Neural progenitor cell (in vitro differentiated cells): Measurements from ENCODE around the gene ADORA2A. TPM values are rescaled to one million over a fixed set of nuclear protein-coding genes. Genes with fewer than 3 reads are reported as not detected.

ENCODE experiments used
- DNase-seq: peaks from one replicate; pipeline ENCODE4 v3.0.0-alpha.2; 2016; ENCODE audit warnings: low spot score
- H2AFZ ChIP-seq: fragments of 200-600 bp; sonication (generic); replicated peaks from 2 replicates; pipeline ENCODE4 v1.6.1; 2016; ENCODE audit warnings: antibody characterized with exemption
- H3F3A ChIP-seq: fragments of 200-600 bp; sonication (generic); 2 replicates; pipeline ENCODE4 v1.6.1; 2016; ENCODE audit warnings: antibody characterized with exemption, low read depth
- H3K27ac ChIP-seq: fragments of 200-600 bp; sonication (generic); 2 replicates; pipeline ENCODE4 v1.5.1; 2016; ENCODE audit warnings: mild to moderate bottlenecking
- H3K27me3 ChIP-seq: fragments of 200-600 bp; sonication (generic); 2 replicates; pipeline ENCODE4 v1.6.1; 2016; ENCODE audit warnings: mild to moderate bottlenecking, moderate library complexity
- H3K36me3 ChIP-seq: fragments of 200-600 bp; sonication (generic); 2 replicates; pipeline ENCODE4 v1.5.1; 2016
- H3K4me1 ChIP-seq: fragments of 200-600 bp; sonication (generic); 2 replicates; pipeline ENCODE4 v1.6.1; 2016; ENCODE audit warnings: mixed run types
- H3K4me2 ChIP-seq: fragments of 200-600 bp; sonication (generic); 2 replicates; pipeline ENCODE4 v1.6.1; 2016
- H3K4me3 ChIP-seq: fragments of 200-600 bp; sonication (generic); 2 replicates; pipeline ENCODE4 v1.5.1; 2016
- H3K79me2 ChIP-seq: fragments of 200-600 bp; sonication (generic); 2 replicates; pipeline ENCODE4 v1.6.1; 2016; ENCODE audit warnings: low read depth
- H3K9ac ChIP-seq: fragments of 200-600 bp; sonication (generic); 2 replicates; pipeline ENCODE4 v1.6.1; 2016
- H3K9me3 ChIP-seq: fragments of 200-600 bp; sonication (generic); 2 replicates; pipeline ENCODE4 v1.5.1; 2016; ENCODE audit warnings: low read depth
- H4K20me1 ChIP-seq: fragments of 200-600 bp; sonication (generic); 2 replicates; pipeline ENCODE4 v1.6.1; 2016; ENCODE audit warnings: low read depth
- H3K27ac Mint-ChIP-seq: 3 replicates; pipeline ENCODE4 v1.8.0; 2021; ENCODE audit warnings: mixed read lengths
- H3K27me3 Mint-ChIP-seq: 2 replicates; pipeline ENCODE4 v1.8.0; 2022; ENCODE audit warnings: low read depth, mild to moderate bottlenecking, inconsistent platforms, moderate library complexity, mixed read lengths; ENCODE audit not compliant: insufficient read depth
- H3K36me3 Mint-ChIP-seq: 3 replicates; pipeline ENCODE4 v1.8.0; 2021; ENCODE audit warnings: mixed read lengths
- H3K4me1 Mint-ChIP-seq: 3 replicates; pipeline ENCODE4 v1.8.0; 2021; ENCODE audit warnings: mixed read lengths
- H3K4me3 Mint-ChIP-seq: 3 replicates; pipeline ENCODE4 v1.8.0; 2021; ENCODE audit warnings: mild to moderate bottlenecking, moderate library complexity, mixed read lengths
- H3K9me3 Mint-ChIP-seq: 3 replicates; pipeline ENCODE4 v1.8.0; 2020; ENCODE audit warnings: mixed read lengths
- EZH2 ChIP-seq: fragments of 200-600 bp; sonication (generic); IDR thresholded peaks from 2 replicates; pipeline ENCODE4 v1.6.1; 2017; ENCODE audit warnings: antibody characterized with exemption, mild to moderate bottlenecking, moderate library complexity
- EZH2phosphoT487 ChIP-seq: fragments of 200-600 bp; sonication (generic); IDR thresholded peaks from 2 replicates; pipeline ENCODE4 v1.6.1; 2017; ENCODE audit warnings: antibody characterized with exemption
- total RNA-seq: library from RNA; depleted of rRNA; stranded (reverse); fragments of >200 nt; gene quantifications from 2 replicates; pipeline ENCODE4 v1.2.3, GENCODE V29; 2015; ENCODE audit warnings: low replicate concordance
- TF ChIP-seq, protein P1 (sequence below): fragments of 200-600 bp; sonication (generic); IDR thresholded peaks from 2 replicates; pipeline ENCODE4 v1.5.1; 2017; ENCODE audit warnings: antibody characterized with exemption, mild to moderate bottlenecking

ADORA2A gene
- total RNA-seq, 1 donor from 2014 or later: 0.51 TPM

- Histone ChIP-seq H2AFZ (no peak overlapping the region), H3K27me3 (peaks cover 31% of the 10 kb centered on the region), H4K20me1 (no peaks in the 10 kb centered on the region), H3K9me3 (no peaks in the 10 kb centered on the region), H3K79me2 (no peaks in the 10 kb centered on the region), H3K9ac (no peak overlapping the region), H3K4me3 (no peak overlapping the region), H3K36me3 (no peaks in the 10 kb centered on the region), H3F3A (no peaks in the 10 kb centered on the region), H3K4me2 (peak overlapping the region; percentile 60), H3K27ac (peak overlapping the region; percentile 39), H3K4me1 (peaks cover 27% of the 10 kb centered on the region)
- DNase-seq: peak; percentile 87
- Mint-ChIP-seq H3K27me3 (peaks cover 24% of the 10 kb centered on the region), H3K4me1 (peaks cover 8% of the 10 kb centered on the region), H3K27ac (no peak overlapping the region), H3K9me3 (no peaks in the 10 kb centered on the region), H3K4me3 (no peak overlapping the region), H3K36me3 (no peaks in the 10 kb centered on the region)
- TF ChIP-seq, protein P1, sequence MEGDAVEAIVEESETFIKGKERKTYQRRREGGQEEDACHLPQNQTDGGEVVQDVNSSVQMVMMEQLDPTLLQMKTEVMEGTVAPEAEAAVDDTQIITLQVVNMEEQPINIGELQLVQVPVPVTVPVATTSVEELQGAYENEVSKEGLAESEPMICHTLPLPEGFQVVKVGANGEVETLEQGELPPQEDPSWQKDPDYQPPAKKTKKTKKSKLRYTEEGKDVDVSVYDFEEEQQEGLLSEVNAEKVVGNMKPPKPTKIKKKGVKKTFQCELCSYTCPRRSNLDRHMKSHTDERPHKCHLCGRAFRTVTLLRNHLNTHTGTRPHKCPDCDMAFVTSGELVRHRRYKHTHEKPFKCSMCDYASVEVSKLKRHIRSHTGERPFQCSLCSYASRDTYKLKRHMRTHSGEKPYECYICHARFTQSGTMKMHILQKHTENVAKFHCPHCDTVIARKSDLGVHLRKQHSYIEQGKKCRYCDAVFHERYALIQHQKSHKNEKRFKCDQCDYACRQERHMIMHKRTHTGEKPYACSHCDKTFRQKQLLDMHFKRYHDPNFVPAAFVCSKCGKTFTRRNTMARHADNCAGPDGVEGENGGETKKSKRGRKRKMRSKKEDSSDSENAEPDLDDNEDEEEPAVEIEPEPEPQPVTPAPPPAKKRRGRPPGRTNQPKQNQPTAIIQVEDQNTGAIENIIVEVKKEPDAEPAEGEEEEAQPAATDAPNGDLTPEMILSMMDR: no peak
- TF ChIP-seq EZH2 (no peak), EZH2phosphoT487 (no peak)
These were observed 7.1 kb upstream of the ADORA2A start for GRCh38 chr22:24420072-24420976.

GRCh38 chr22:24420977-24421343 lies 6.4 kb upstream of the ADORA2A start:
- no peak overlapping the region for H3K4me3 Mint-ChIP-seq
- Histone ChIP-seq H3K4me2 (no peak overlapping the region), H2AFZ (no peak overlapping the region), H3K9me3 (no peaks in the 10 kb centered on the region), H3K79me2 (no peaks in the 10 kb centered on the region), H3K27ac (no peak overlapping the region), H3K36me3 (no peaks in the 10 kb centered on the region), H3K9ac (no peak overlapping the region), H3K4me1 (peaks cover 27% of the 10 kb centered on the region), H3K27me3 (peaks cover 37% of the 10 kb centered on the region), H3K4me3 (no peak overlapping the region), H3F3A (no peaks in the 10 kb centered on the region), H4K20me1 (no peaks in the 10 kb centered on the region)
- no peaks in the 10 kb centered on the region for H3K9me3 Mint-ChIP-seq
- no peak for TF ChIP-seq EZH2
- TF ChIP-seq EZH2phosphoT487: no peak
- TF ChIP-seq, protein P1: no peak
- H3K27me3 Mint-ChIP-seq: peaks cover 26% of the 10 kb centered on the region
- no peaks in the 10 kb centered on the region for H3K36me3 Mint-ChIP-seq
- H3K4me1 Mint-ChIP-seq: peaks cover 12% of the 10 kb centered on the region
- DNase-seq: no peak
- peak overlapping the region; percentile 69 for H3K27ac Mint-ChIP-seq

- H3K79me2 ChIP-seq: no peaks in the 10 kb centered on the region
- peaks cover 30% of the 10 kb centered on the region for H3K27me3 Mint-ChIP-seq
- H3K27me3 ChIP-seq: peaks cover 42% of the 10 kb centered on the region
- H3K4me3 Mint-ChIP-seq: no peak overlapping the region
- no peaks in the 10 kb centered on the region for H3K36me3 ChIP-seq
- no peaks in the 10 kb centered on the region for H3K9me3 ChIP-seq
- DNase-seq: peak; percentile 60
- no peaks in the 10 kb centered on the region for H3K9me3 Mint-ChIP-seq
- no peaks in the 10 kb centered on the region for H3F3A ChIP-seq
- no peaks in the 10 kb centered on the region for H4K20me1 ChIP-seq
- no peaks in the 10 kb centered on the region for H3K36me3 Mint-ChIP-seq
- H3K4me1 Mint-ChIP-seq: peaks cover 15% of the 10 kb centered on the region
- H3K4me2 ChIP-seq: no peak overlapping the region
- H3K4me1 ChIP-seq: peaks cover 27% of the 10 kb centered on the region
- TF ChIP-seq EZH2phosphoT487 (no peak), EZH2 (no peak)
- TF ChIP-seq, protein P1: peak; percentile 59
- no peak overlapping the region for H3K4me3 ChIP-seq
- H3K27ac ChIP-seq: no peak overlapping the region
- H3K9ac ChIP-seq: no peak overlapping the region
- no peak overlapping the region for H2AFZ ChIP-seq
- peak overlapping the region; percentile 69 for H3K27ac Mint-ChIP-seq
These were observed 5.9 kb upstream of the ADORA2A start for GRCh38 chr22:24421428-24421931.
